ENCODE results near the gene DDX43. TPM values are rescaled to one million over a fixed set of nuclear protein-coding genes. Genes with fewer than 3 reads are reported as not detected.

Gene DDX43
- total RNA-seq, 1 experiment from 2014 or later = not detected

GRCh38 chr6:73413102-73413501, 18.5 kb downstream of the DDX43 start:
- H3K36me3 Mint-ChIP-seq (ENCODE audit: insufficient read depth, unreplicated experiment) = peaks cover 7% of the 10 kb centered on the region
- H3K27ac Mint-ChIP-seq (ENCODE audit: low read depth, unreplicated experiment) = no peak overlapping the region
- ChIA-PET POLR2A (no interaction called here), CTCF (no interaction called here)
- no peaks in the 10 kb centered on the region for H3K9me3 Mint-ChIP-seq (ENCODE audit: unreplicated experiment)
- no TSS peak for BruUV-seq (replicated peaks)
- DNase-seq (ENCODE audit: unreplicated experiment) = no peak
- H3K4me1 Mint-ChIP-seq (ENCODE audit: insufficient read depth, unreplicated experiment) = no peaks in the 10 kb centered on the region
- H3K4me3 Mint-ChIP-seq (ENCODE audit: unreplicated experiment) = no peak overlapping the region
- TF ChIP-seq, protein P1, sequence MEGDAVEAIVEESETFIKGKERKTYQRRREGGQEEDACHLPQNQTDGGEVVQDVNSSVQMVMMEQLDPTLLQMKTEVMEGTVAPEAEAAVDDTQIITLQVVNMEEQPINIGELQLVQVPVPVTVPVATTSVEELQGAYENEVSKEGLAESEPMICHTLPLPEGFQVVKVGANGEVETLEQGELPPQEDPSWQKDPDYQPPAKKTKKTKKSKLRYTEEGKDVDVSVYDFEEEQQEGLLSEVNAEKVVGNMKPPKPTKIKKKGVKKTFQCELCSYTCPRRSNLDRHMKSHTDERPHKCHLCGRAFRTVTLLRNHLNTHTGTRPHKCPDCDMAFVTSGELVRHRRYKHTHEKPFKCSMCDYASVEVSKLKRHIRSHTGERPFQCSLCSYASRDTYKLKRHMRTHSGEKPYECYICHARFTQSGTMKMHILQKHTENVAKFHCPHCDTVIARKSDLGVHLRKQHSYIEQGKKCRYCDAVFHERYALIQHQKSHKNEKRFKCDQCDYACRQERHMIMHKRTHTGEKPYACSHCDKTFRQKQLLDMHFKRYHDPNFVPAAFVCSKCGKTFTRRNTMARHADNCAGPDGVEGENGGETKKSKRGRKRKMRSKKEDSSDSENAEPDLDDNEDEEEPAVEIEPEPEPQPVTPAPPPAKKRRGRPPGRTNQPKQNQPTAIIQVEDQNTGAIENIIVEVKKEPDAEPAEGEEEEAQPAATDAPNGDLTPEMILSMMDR (IDR thresholded peaks at IDR 0.05; ENCODE audit: unreplicated experiment) = no peak
- intact Hi-C loops (cut with micrococcal nuclease) = no loop called here
- no peaks in the 10 kb centered on the region for H3K27me3 Mint-ChIP-seq (ENCODE audit: insufficient read depth, unreplicated experiment)

DNA sequence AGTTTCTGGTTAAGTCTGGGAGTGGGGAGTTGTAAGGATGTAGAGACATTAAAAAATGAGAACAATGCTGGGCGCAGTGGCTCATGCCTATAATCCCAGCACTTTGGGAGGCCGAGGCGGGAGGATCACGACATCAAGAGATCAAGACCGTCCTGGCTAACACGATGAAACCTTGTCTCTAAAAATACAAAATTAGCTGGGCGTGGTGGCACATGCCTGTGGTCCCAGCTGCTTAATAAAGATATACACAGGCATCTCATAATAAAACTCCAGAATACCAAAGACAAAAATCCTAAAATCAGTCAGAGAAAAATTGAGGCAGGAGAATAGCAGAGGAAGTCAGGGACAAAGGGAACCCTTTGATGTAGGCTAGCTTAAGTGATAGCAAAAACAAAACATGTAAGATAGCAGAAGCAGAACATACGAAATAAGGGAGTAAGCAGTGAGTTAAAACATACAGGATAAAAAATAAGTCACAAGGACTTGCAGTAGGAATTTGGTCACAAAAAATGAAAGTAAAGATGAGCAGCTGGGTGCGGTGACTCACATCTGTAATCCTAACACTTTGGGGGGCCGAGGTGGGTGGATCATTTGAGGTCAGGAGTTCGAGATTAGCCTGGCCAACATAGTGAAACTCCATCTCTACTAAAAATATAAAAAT, 23.6 kb downstream of the DDX43 start:
- BruUV-seq (replicated peaks) = no TSS peak
- intact Hi-C loops (cut with micrococcal nuclease) = no loop called here
- Mint-ChIP-seq H3K36me3 (ENCODE audit: insufficient read depth, unreplicated experiment) (peaks cover 12% of the 10 kb centered on the region), H3K4me1 (ENCODE audit: insufficient read depth, unreplicated experiment) (no peaks in the 10 kb centered on the region), H3K27me3 (ENCODE audit: insufficient read depth, unreplicated experiment) (no peaks in the 10 kb centered on the region), H3K9me3 (ENCODE audit: unreplicated experiment) (no peaks in the 10 kb centered on the region), H3K27ac (ENCODE audit: low read depth, unreplicated experiment) (peak overlapping the region; percentile 65), H3K4me3 (ENCODE audit: unreplicated experiment) (no peak overlapping the region)
- no peak for DNase-seq (ENCODE audit: unreplicated experiment)
- CTCF ChIA-PET = interaction anchor here (0.7 to 1.1 kb wide), 2 partner anchors 30 to 184 kb away, joined by 3 read pairs; no protein-coding TSS in a partner anchor
- TF ChIP-seq, protein P1 (IDR thresholded peaks at IDR 0.05; ENCODE audit: unreplicated experiment) = no peak
- POLR2A ChIA-PET = no interaction called here

DNA sequence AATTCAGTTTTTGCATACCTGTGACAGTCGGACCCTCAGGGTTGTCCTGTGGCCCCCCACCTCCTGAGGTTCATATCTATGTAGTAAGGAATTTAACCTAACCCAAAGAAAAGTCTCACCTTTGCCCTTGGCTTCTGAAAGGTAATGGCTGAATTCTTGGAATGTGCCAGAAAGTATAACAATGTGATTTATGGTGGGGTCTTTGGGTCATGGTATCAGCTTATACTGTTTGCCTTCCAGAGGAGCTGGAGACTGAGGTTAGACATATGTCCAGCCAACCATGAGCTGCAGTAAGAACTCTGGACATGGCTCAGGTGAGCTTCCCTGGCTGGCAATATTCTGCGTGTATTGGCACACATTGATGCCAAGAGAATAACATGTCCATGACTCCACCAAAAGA, 26.9 kb downstream of the DDX43 start:
- no TSS peak for BruUV-seq (replicated peaks)
- Mint-ChIP-seq H3K4me1 (ENCODE audit: insufficient read depth, unreplicated experiment) (no peaks in the 10 kb centered on the region), H3K36me3 (ENCODE audit: insufficient read depth, unreplicated experiment) (peaks cover 35% of the 10 kb centered on the region), H3K27ac (ENCODE audit: low read depth, unreplicated experiment) (no peak overlapping the region), H3K9me3 (ENCODE audit: unreplicated experiment) (no peaks in the 10 kb centered on the region), H3K4me3 (ENCODE audit: unreplicated experiment) (no peak overlapping the region), H3K27me3 (ENCODE audit: insufficient read depth, unreplicated experiment) (no peaks in the 10 kb centered on the region)
- TF ChIP-seq, protein P1 (IDR thresholded peaks at IDR 0.05; ENCODE audit: unreplicated experiment) = no peak
- intact Hi-C loops (cut with micrococcal nuclease) = no loop called here
- no peak for DNase-seq (ENCODE audit: unreplicated experiment)
- ChIA-PET CTCF (interaction anchor here (0.6 kb wide), 1 partner anchor 29 kb away, joined by 3 read pairs; no protein-coding TSS in a partner anchor), POLR2A (no interaction called here)

- no peak overlapping the region for H3K27ac Mint-ChIP-seq (ENCODE audit: low read depth, unreplicated experiment)
- no peaks in the 10 kb centered on the region for H3K9me3 Mint-ChIP-seq (ENCODE audit: unreplicated experiment)
- POLR2A ChIA-PET = interaction anchor here (0.7 kb wide), 1 partner anchor 15 kb away, joined by 3 read pairs; no protein-coding TSS in a partner anchor
- BruUV-seq (replicated peaks) = no TSS peak
- H3K4me3 Mint-ChIP-seq (ENCODE audit: unreplicated experiment) = no peak overlapping the region
- no peaks in the 10 kb centered on the region for H3K4me1 Mint-ChIP-seq (ENCODE audit: insufficient read depth, unreplicated experiment)
- H3K36me3 Mint-ChIP-seq (ENCODE audit: insufficient read depth, unreplicated experiment) = peaks cover 82% of the 10 kb centered on the region
- TF ChIP-seq, protein P1 (IDR thresholded peaks at IDR 0.05; ENCODE audit: unreplicated experiment) = no peak
- intact Hi-C loops (cut with micrococcal nuclease) = no loop called here
- no peak for DNase-seq (ENCODE audit: unreplicated experiment)
- H3K27me3 Mint-ChIP-seq (ENCODE audit: insufficient read depth, unreplicated experiment) = no peaks in the 10 kb centered on the region
- CTCF ChIA-PET = interaction anchor here (1.2 kb wide), 1 partner anchor 25 kb away, joined by 3 read pairs; no protein-coding TSS in a partner anchor
Measured at GRCh38 chr6:73435236-73435635, 40.6 kb downstream of the DDX43 start.
